Lung (tissue), 12 donors: ENCODE data around the gene MRPS14. TPM values are rescaled to one million over a fixed set of nuclear protein-coding genes. Genes with fewer than 3 reads are reported as not detected.
"Not testable (repeated sequence)": the region's sequence is repeated elsewhere in the genome, so short reads cannot be mapped to it uniquely, and the experiment has no call there.

ENCODE experiments used
- ATAC-seq: fragments of 200-7000 bp; cut with Tn5 transposase; one replicate; pipeline ENCODE4 v1.9.1; 2020; ENCODE audit warnings: moderate number of reproducible peaks; ENCODE audit not compliant: insufficient read depth, low FRiP score
- DNase-seq, 3 donors: peaks; one replicate each; pipeline ENCODE4 v3.0.0-alpha.2; 2013 to 2017
- H3K27ac ChIP-seq, 2 donors: one replicate each; pipeline ENCODE4 v1.5.1; 2013; ENCODE audit warnings: mild to moderate bottlenecking in 2 of 2, moderate library complexity in 2 of 2, control low read depth in 1 of 2, inconsistent platforms in 1 of 2, low read depth in 1 of 2, low read length in 1 of 2
- H3K27me3 ChIP-seq, 3 donors: one replicate each; pipeline ENCODE4 v1.5.1; 2013; ENCODE audit warnings: low read length in 2 of 3; ENCODE audit not compliant: control insufficient read depth in 3 of 3, insufficient read depth in 3 of 3
- H3K36me3 ChIP-seq, 4 donors: one replicate each; pipeline ENCODE4 v1.5.1; 2013; ENCODE audit warnings: low read length in 4 of 4, mild to moderate bottlenecking in 1 of 4, moderate library complexity in 1 of 4; ENCODE audit not compliant: control insufficient read depth in 4 of 4, insufficient read depth in 4 of 4
- H3K4me1 ChIP-seq, 5 donors: one replicate each; pipeline ENCODE4 v1.5.1; 2013; ENCODE audit warnings: low read length in 5 of 5, mild to moderate bottlenecking in 2 of 5, moderate library complexity in 1 of 5; ENCODE audit not compliant: control insufficient read depth in 5 of 5, insufficient read depth in 5 of 5
- H3K4me3 ChIP-seq: one replicate; pipeline ENCODE4 v1.5.1; 2013; ENCODE audit warnings: mild to moderate bottlenecking, control low read depth, moderate library complexity
- H3K9ac ChIP-seq, 2 donors: one replicate each; pipeline ENCODE4 v1.5.1; 2013; ENCODE audit warnings: low read length in 2 of 2, control low read depth in 1 of 2; ENCODE audit not compliant: insufficient read depth in 1 of 2
- H3K9me3 ChIP-seq, 4 donors: one replicate each; pipeline ENCODE4 v1.5.1; 2013; ENCODE audit warnings: low read length in 3 of 4, mild to moderate bottlenecking in 1 of 4, moderate library complexity in 1 of 4; ENCODE audit not compliant: control insufficient read depth in 4 of 4, insufficient read depth in 3 of 4
- WGBS, 2 donors: extraction: QIAGEN DNeasy Blood & Tissue Kit; methylation state at CpG; one replicate each; pipeline ENCODE4 v1.1.7; 2013; 5-methylcytosine and 5-hydroxymethylcytosine counted together
- polyA plus RNA-seq, 2 donors: library from polyadenylated mRNA; stranded (reverse); fragments of 200-250 nt; gene quantifications; one replicate each; pipeline ENCODE4 v1.2.1, GENCODE V29; 2013
- total RNA-seq, 2 donors: library from RNA; depleted of rRNA in 1 of 2; stranded (reverse); fragments of >200 nt in 1 of 2; gene quantifications; one replicate each; pipeline ENCODE4 v1.2.1, GENCODE V29; 2014 to 2021
- TF ChIP-seq, protein P1 (sequence below): IDR thresholded peaks from 2 replicates; pipeline ENCODE4 v1.5.1; 2012; ENCODE audit warnings: mild to moderate bottlenecking; ENCODE audit errors: control extremely low read depth, extremely low read depth
- donor health status: control.
- donor health status: control.
- donor health status: Bipolar disorder and iron deficiency.
- donor health status: healthy.
- donor health status: DM: yes; HTN: yes; CAD: no.

Gene MRPS14
- total and polyA plus RNA-seq, 4 donors, result 13.4 to 39.7 (median 23.5) TPM

DNA sequence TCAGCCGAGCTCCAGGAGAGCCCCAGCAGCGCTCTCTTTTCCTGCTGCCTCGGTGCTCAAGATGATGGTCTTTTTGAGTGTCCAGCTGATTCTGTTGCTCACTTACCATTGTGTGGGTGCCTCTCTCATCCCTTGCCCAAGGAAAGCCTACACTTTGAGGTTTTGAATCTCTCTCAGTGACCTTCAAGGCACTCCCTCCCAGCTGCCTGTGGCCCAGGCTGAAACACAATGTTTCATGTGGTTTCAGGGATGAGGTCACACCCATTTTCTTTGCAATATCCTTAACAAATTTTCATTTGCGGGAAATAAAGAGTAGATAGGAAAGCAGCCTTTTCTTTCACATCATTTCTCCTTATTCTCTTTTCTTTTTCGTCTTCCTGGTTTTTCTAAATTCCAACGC is 12.6 kb upstream of the MRPS14 start:
- WGBS, 2 donors, result 90 to 91% methylated on average over 6 of the region's 6 CpGs
- Histone ChIP-seq H3K4me1 (no peaks in the 10 kb centered on the region), H3K27ac (no peak overlapping the region), H3K4me3 (no peak overlapping the region), H3K9me3 (no peaks in the 10 kb centered on the region), H3K36me3 (no peaks in the 10 kb centered on the region), H3K27me3 (no peaks in the 10 kb centered on the region), H3K9ac (no peak overlapping the region)
- ATAC-seq (no peak), DNase-seq (no peak)
- TF ChIP-seq, protein P1, sequence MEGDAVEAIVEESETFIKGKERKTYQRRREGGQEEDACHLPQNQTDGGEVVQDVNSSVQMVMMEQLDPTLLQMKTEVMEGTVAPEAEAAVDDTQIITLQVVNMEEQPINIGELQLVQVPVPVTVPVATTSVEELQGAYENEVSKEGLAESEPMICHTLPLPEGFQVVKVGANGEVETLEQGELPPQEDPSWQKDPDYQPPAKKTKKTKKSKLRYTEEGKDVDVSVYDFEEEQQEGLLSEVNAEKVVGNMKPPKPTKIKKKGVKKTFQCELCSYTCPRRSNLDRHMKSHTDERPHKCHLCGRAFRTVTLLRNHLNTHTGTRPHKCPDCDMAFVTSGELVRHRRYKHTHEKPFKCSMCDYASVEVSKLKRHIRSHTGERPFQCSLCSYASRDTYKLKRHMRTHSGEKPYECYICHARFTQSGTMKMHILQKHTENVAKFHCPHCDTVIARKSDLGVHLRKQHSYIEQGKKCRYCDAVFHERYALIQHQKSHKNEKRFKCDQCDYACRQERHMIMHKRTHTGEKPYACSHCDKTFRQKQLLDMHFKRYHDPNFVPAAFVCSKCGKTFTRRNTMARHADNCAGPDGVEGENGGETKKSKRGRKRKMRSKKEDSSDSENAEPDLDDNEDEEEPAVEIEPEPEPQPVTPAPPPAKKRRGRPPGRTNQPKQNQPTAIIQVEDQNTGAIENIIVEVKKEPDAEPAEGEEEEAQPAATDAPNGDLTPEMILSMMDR, result no peak

DNA sequence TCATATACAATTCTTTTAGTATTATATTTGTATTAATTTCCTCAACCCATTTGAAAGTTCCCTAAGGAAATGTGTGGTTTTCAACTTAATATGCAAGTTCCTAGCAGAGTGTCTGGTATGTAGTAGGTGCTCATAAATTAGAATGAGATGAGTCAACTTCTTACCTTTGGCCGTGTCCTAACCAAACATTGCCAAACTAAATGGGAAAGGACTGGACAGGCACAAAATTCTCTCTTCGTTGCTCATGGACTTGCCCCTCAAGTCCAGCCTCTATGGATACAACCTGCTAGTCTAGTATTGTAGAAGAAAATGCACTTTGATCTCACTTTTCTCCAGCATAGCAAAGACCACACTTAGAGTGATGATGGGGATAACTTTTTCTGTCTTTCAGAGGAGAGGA is 11.6 kb upstream of the MRPS14 start:
- no peaks in the 10 kb centered on the region for H3K9me3 ChIP-seq
- H3K9ac ChIP-seq, result no peak overlapping the region
- no peak for DNase-seq
- no peak overlapping the region for H3K4me3 ChIP-seq
- H3K27ac ChIP-seq, result no peak overlapping the region
- TF ChIP-seq, protein P1, result no peak
- no peaks in the 10 kb centered on the region for H3K36me3 ChIP-seq
- H3K4me1 ChIP-seq, result no peaks in the 10 kb centered on the region
- ATAC-seq, result no peak
- no peaks in the 10 kb centered on the region for H3K27me3 ChIP-seq
- 77 to 88% methylated on average over 2 of the region's 2 CpGs for WGBS, 2 donors

DNA sequence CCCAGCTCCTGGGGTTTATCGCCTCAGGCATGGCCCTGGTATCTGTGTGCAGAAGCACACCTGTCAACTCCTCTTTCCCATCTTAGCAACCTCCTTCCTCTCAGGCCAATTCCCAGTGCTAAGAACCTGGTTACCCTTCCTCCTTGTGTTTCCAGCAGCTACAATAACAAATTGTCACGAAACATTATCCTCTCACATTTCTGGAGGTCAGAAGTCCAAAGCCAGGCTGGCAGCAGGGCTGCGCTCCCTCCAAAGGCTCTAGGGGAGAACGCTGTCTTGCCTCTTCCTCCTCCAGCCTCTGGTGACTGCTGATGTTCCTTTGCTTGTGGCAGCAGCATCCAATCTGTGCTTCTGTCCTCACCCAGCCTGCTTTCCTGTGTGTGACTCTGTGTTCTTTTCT is 10.7 kb upstream of the MRPS14 start:
- no peaks in the 10 kb centered on the region for H3K36me3 ChIP-seq
- H3K27me3 ChIP-seq, result no peaks in the 10 kb centered on the region
- TF ChIP-seq, protein P1, result no peak
- H3K27ac ChIP-seq, result no peak overlapping the region
- no peak for DNase-seq
- 92 to 94% methylated on average over 4 of the region's 4 CpGs for WGBS, 2 donors
- H3K4me1 ChIP-seq, result no peaks in the 10 kb centered on the region
- H3K9me3 ChIP-seq, result no peaks in the 10 kb centered on the region
- ATAC-seq, result no peak
- no peak overlapping the region for H3K9ac ChIP-seq
- no peak overlapping the region for H3K4me3 ChIP-seq

DNA sequence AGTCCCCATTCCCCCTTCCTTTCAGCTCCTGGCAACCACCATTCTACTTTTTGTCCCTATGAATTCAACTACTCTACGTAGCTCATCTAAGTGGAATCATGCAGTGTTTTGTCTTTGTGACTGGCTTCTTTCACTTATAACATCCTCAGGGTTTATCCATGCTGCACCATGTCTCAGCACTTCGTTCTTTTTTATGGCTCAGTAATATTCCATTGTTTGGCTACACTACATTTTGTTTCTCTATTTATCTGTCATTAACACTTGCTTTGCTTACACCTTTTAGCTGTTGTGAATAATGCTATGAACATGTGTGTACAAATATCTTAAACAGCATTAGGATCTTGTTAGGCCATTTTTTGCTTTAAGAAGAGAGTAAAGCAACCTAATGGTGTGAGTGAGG is 1.5 kb upstream of the MRPS14 start:
- peaks cover 0 to 4% (median 2%) of the 10 kb centered on the region in 4 donors for H3K36me3 ChIP-seq
- DNase-seq (no peak), ATAC-seq (no peak)
- no peak overlapping the region for H3K27ac ChIP-seq
- TF ChIP-seq, protein P1, result no peak
- no peak overlapping the region for H3K9ac ChIP-seq
- H3K4me3 ChIP-seq, result no peak overlapping the region
- no peaks in the 10 kb centered on the region for H3K27me3 ChIP-seq
- H3K9me3 ChIP-seq, result no peaks in the 10 kb centered on the region
- H3K4me1 ChIP-seq, result peaks cover 0 to 6% (median 3%) of the 10 kb centered on the region in 5 donors
- WGBS, 2 donors, result 96 to 98% methylated on average over 2 of the region's 2 CpGs

DNA sequence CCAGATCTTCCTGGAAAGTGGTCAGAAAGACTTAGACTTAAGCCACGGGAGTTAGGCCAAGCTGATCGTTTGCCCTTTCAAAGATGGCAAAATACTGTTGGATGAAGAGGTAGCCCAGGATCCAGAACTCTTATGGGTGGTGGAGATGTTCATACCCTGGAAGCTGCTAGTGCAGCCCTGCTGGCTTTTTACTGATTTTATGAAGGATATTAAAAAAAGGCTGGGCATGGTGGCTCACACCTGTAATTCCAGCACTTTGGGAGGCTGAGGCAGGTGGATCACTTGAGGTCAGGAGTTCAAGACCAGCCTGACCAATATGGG is 657 bp upstream of the MRPS14 start:
- H3K9me3 ChIP-seq, H3K4me1 ChIP-seq, H3K4me3 ChIP-seq, ATAC-seq, H3K36me3 ChIP-seq, DNase-seq, H3K27me3 ChIP-seq: not testable (repeated sequence)
- Histone ChIP-seq H3K9ac (peak overlapping the region; percentile 33 to 75), H3K27ac (peak overlapping the region; percentile 52 to 63)
- WGBS, 2 donors, result 96 to 98% methylated on average over 2 of the region's 2 CpGs
